Measurements from ENCODE around the gene DCLRE1C.
"Not testable (repeated sequence)": the region's sequence is repeated elsewhere in the genome, so short reads cannot be mapped to it uniquely, and the experiment has no call there.

GRCh38 chr10:14992336-14992735 is 38.4 kb upstream of the DCLRE1C start:
- not testable (repeated sequence) for TF ChIP-seq EZH2 (IDR thresholded peaks at IDR 0.05); POLR2AphosphoS5 (IDR thresholded peaks at IDR 0.05; ENCODE audit: borderline replicate concordance, low read depth, low read length); FOXP2 (optimal IDR thresholded peaks at IDR 0.05; ENCODE audit: control extremely low read depth, extremely low read length, insufficient read depth)

Measured in SK-N-MC (cell line).